Neural cell (in vitro differentiated cells): ENCODE measurements around the gene CRAMP1.

Source experiments
- CTCF ChIP-seq: fragments of 450-650 bp; IDR thresholded peaks from 2 replicates; pipeline ENCODE4 v1.5.1; 2014; ENCODE audit warnings: antibody characterized with exemption, mild to moderate bottlenecking, moderate library complexity; ENCODE audit not compliant: poor library complexity, severe bottlenecking
- TAF1 ChIP-seq: IDR thresholded peaks from 2 replicates; pipeline ENCODE4 v1.6.1; 2012; ENCODE audit warnings: low read depth

DNA sequence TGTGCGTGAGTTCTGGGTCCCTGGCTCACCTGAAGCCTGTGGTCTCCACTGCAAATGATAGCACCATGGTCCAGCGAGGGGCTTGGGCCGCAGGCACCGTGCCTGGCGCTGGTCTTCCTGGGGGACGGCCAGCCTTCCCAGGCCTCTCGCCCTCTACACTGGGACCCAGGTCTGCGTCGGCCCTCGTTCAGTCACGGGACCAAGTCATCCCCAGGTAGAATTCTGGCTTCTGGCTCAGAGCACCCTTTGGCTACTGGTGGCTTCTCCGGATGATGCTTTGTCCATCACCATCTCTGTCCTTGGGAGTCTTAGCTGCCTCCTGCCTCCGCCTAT, 20.4 kb downstream of the CRAMP1 start:
- TF ChIP-seq CTCF (no peak), TAF1 (no peak)
